Stimulated activated CD4-positive, alpha-beta T cell treated with anti-CD3 and anti-CD28 coated beads, TNF-alpha, amount 100 ng/mL, for 24 hours (primary cell): ENCODE data around the gene PLEKHG2.

Source experiments
- DNase-seq, 3 experiments: peaks; one replicate each; pipeline ENCODE4 v3.0.0-alpha.2; 2020; ENCODE audit warnings: low read depth in 3 of 3

PLEKHG2 gene

DNA sequence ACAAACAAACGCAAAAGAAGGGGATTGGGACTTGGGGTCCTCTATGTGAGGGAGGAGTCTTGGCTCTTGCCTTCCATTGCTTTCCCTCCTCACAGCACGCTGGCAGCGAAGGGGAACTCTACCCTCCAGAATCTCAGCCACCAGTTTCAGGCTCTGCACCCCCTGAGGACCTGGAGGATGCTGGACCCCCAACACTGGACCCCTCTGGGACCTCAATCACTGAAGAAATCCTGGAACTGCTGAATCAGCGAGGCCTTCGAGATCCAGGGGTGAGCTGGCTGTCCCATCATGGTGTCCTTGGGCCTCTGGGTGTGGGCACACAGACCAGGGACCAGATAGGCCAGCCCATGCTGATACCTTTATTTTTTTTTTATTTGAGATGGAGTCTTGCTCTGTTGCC, 9.6 kb downstream of the PLEKHG2 start:
- DNase-seq: no peak

GRCh38 chr19:39423258-39424086, 11.0 kb downstream of the PLEKHG2 start:
- DNase-seq: no peak

DNA sequence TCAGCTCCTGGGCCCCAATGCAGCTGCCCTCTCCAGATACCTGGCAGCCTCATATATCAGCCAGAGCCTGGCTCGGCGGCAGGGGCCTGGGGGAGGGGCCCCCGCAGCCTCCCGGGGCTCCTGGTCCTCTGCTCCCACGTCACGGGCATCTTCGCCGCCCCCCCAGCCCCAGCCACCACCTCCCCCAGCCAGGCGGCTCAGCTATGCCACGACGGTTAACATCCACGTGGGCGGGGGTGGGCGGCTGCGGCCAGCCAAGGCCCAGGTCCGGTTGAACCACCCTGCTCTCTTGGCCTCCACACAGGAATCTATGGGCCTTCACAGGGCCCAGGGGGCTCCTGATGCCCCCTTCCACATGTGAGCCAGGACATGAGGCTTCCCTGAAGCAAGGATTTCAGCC, 12.5 kb downstream of the PLEKHG2 start:
- no peak for DNase-seq

DNA sequence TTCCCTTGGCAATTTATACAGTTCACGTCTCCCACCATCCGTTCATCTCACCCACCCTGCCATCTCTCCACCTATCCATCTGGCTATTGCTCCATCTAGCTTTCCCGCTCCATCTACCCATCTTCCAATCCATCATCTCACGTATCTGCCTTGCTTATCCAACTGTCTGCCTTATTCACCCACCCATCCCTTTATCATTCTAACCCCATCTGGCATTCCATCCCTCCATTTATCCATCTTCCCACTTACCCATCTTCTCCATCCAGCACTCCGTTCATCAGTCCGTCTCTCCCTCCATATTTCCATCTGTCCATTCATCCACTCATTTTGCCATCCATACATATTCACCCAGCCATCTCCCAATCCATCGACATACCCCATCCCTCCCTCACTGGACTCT, 13.3 kb downstream of the PLEKHG2 start:
- DNase-seq: no peak

DNA sequence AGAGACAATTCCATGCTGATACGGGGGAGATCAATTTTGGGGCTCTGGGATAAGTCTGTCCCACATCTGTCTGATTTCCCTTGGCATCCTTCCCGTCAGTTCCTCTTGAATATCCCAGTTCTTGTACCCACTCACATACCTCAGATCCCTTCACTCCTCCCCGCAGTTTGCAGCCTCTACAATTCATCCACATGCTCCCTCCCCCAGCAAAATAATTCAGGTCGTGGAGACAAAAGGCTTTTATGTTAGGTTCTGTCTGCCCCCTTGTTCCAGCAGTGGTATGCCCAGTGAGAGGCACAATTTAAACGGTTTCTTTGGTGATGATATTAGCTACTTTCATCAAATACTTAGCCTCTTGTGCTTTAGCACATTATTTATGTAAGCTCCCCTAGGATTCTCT, 13.7 kb downstream of the PLEKHG2 start:
- no peak for DNase-seq

- no peak for DNase-seq
These were observed 15.2 kb downstream of the PLEKHG2 start for GRCh38 chr19:39427707-39428106.

DNA sequence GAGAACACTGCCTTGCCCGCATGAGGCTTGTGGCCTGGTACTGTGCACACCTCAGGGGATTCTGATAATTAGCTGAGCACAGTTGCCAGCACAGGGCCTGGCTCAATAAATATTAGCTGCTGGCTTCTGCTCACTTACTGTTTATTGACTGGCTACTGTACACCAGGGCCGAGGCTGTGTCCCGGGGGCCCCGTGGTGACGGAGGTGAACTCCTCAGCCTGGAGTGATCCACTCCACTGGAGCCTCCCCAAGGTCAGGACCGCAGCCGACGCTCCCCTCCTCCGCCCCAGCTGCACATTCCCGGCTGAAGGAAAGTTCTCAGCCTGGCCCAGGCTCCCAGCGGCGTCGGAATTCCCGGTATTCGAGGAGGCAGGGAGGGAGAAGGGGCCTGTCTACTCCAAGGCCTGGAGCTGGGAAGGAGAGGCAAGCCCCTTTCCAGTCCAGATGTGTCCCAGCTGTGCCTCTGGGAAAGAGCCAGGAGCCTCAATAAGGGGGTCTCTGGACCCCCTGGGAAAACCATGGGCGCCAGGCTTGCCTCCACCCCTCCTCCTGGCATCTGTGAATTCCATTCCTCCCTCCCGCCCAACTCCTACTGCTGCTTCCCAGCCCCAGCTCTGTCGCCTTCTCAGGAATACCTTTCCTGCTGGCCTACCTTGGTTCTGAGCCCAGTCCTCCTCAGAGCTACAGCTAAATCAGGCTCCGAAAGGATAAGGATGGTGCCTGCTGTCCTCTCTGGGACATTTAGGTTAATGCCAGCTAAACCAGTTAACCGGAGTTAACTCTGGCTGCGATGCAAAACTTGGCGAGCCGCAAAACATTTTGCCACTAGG, 16.0 kb downstream of the PLEKHG2 start:
- DNase-seq: no peak

GRCh38 chr19:39430675-39431593, 18.5 kb downstream of the PLEKHG2 start:
- peak in 2 of 3 experiments; percentile 51 to 61 for DNase-seq

DNA sequence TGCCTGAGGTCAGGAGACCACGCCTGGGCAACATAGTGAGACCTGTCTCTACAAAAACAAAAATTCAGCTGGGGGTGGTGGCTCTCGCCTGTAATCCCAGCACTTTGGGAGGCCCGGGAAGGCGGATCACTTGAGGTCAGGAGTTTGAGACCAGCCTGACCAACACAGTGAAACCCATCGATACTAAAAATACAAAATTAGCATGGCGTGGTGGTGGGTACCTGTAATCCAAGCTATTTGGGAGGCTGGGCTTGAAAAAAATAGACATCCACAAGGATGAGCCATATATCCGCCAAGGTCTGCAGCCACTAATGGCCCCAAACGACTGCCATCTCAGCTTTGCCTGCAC, 20.2 kb downstream of the PLEKHG2 start:
- no peak for DNase-seq

DNA sequence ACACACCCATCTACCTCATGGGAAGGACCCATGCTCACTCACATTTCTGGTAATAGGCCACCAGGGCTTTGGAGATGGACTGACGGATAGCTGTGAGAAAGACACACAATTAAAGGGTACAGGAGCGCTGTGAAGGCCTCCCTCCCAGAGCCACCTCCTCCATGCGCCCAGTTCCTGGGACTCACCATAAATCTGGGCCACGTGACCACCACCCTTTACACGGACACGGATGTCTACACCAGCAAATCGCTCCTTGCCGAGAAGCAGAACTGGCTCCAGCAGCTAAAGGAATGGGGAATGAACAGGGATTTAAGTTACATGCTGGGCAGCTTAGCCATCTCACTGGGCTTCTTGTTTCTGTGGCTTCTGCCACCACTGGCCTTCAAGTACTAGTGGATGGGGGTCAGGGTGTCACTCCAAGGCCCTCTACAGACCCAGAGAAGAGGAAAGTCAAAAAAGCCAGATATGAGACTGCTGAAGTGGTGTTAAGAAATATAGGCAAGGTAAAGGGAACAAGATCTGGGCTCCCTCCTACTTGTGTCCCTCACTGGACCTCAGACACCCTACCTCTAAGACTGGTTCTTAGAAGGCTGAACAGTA, 21.1 kb downstream of the PLEKHG2 start:
- DNase-seq: no peak

DNA sequence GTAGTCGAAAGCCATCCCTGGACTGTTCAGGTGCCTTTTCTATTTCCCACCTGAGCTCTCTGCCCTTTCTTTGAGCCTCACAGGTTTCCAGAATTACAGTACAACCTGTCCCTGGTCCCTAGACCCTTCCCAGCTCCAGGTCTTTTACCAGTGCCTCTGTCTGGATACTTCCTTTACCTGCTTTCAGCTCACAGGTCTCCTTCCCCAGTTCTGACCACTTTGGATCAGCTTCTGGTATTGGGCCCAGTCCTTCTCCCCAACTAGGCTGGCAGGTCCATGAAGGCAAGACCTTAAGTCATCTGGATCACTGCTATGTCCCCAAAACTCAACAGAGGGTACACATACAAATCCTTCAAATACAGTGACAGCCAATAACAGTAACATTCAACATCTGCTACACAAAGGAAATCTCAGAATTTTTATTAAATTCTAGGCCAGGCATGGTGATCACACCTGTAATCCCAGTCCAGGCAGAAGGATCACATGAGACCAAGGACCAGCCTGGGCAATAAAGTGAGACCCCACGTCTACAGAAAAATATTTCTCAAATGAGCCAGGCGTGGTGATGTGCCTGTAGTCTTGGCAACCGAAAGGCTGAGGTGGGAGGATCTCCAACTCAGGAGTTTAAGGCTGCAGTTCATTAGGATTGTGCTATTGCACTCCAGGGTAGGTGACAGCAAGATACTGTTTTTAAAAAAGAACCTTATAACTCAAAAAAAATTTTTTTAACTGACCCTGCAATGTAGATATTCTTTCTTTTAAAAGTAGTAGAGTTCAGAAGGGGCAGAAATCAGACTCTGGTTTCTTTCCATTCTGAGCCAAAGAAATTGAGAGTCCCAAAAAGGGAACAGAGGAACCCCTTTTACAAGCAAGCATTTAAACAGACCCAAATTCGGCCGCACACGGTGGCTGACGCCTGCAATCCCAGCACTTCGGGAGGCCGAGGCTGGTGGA, 21.9 kb downstream of the PLEKHG2 start:
- DNase-seq: no peak

DNA sequence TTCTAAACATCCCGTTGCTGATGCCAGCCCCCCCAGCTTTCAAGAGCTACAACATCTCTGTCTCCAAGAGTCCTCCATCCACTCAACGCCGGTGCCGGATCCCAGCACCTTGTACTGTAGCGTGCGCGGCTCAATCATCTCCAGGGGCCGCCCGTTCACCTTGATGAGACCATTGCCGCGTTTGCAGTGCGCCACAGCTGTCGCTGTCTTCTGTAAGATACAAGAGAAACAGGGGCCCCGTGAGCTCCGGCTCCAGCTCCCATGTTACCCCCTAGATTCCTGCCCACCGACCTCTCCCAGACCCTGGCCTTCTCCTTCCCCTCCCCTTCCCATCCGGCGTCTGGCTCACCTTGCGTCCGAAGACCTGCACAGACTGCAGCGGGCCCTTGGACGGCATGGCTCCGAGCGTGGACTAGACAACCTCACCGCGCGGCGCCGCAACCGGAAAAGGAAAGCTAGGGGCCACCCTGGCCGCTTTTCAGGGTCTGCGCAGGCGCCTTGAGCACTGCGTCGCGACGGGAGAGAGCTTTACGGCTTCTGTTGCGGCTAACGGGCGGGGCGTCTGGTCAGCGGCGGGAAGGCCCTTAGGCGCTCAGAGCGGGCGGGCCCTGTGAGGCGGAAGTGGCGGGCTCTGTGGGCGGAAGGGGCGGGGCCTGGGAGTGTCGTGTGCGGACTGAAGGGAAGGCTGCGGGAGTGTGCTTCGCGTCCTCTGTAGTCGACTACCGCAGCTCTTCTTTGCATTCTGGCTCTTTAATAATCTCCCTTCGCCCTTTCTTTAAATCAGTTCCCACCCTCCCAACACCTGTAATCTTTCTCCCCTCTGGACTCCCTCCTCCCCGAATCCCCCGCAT, 23.3 kb downstream of the PLEKHG2 start, which contains the start of gene RPS16:
Gene RPS16 (minus strand): TSS at position 451 of the 851 bp plus-strand sequence. CDS start 54 bp downstream, at position 397.
- peak; percentile 98 to 100 (median 99) for DNase-seq

DNA sequence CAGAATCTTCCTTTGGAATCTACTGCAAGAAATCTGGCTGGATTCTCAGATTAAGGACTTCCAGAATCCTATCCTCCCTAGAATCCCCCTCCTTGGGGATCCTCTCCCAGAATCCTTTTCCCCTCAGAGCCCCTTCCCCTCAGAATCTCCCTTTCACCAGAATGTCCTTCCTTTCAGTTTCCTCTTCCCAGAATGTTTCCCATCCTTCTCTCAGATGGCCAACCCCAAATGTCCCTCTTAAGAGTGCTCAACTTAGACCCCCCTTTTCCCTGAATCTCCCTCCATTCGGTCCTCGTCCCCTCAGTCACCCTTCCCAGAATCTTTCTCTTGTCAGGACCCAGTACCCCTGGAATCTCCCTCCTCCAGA, 23.9 kb downstream of the PLEKHG2 start:
- no peak for DNase-seq

DNA sequence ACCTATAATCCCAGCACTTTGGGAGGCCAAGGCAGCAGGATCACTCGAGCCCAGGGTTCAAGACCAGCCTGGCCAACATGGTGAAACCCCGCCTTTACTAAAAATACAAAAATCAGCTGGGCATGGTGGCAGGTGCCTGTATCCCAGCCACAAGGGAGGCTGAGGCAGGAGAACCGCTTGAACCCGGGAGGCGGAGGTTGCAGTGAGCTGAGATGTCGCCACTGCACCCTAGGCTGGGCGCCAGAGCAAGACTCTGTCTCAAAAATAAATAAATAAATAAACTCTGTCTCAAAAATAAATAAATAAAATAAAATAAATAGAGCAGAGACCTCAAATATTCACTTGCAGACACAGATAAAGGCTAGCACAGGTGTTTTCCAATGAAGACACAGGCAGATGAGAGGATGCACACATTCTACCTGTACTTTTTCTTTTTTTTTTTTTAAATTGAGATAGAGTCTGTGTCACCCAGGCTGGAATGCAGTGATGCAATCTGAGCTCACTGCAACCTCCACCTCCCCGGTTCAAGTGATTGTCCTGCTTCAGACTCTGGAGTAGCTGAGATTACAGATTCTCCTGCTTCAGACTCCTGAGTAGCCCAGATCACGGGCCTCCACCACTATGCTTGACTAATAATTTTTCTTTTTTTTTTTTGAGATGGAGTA, 25.9 kb downstream of the PLEKHG2 start:
- DNase-seq: no peak

DNA sequence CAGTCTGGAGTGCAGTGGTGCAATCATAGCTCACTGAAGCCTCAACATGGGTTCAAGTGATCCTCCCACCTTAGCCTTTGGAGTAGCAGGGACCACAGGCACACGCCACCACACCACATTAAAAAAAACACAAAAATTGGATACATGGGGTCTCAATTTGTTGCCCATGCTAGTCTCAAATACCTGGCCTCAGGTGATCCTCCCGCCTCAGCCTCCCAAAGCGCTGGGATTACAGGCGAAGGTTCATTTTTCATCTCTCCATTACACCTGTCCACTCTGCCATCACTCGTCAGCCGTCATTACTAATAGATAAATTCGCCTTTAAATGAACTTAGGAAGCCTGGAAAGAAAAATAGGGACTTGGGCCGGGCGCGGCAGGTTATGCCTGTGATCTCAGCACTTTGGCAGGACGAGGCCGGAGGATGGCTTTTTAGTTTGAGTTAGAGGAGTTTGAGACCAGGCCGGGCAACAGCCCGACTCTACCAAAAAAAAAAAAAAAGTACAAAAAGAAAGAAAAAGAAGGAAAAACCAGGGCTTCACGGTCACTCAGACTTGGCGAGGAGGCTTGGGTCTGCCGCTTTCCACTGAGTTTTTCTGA, 32.2 kb downstream of the PLEKHG2 start:
- no peak for DNase-seq

DNA sequence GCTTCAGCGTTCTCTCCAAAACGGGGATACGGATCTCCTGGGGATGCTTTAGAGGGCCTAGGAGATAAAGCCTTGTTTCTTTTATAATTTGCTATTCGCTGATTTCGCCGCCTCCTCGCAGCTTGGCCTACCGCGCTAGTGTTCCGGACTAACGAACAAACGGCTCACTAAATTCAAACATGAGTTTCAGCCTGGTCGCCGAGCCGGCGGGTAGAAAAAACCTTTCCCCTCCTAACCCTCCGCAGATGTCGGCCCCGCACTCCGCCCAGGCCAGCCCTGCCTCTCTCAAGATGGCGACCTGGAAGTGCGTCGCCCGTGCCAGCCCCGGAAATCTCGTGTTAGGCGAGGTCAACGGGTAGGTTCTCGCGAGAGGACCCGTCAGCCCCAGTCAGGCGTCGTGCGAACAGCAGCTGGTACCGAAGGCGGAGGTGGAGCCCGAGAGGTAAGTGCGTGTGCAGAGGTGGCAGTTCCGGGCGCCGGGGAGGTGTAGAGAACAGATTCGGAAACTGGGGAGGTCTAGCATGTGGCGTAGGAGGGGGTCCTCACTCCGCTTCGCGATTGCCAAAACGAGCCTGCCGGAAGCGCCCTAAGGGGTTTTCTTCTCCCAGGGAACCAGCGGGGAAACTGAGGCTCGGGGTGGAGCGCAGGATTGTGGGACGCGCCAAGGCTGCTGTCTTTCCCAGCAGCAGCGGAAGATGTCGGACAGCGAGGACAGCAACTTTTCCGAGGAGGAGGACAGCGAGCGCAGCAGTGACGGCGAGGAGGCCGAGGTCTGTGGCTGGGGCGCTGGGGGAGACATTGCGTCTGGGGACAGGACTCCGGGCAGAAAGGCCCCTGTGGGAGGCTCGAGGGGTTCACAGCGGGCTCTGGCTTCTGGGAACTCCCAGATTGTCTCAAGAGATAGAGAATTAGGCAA, 33.0 kb downstream of the PLEKHG2 start, which contains the start of gene SUPT5H:
Gene SUPT5H (plus strand): TSS at position 387 of the 916 bp plus-strand sequence. CDS start 309 bp downstream, at position 696.
- DNase-seq: peak; percentile 93 to 97 (median 96)
